Tongue (tissue), 2 donors: ENCODE results near the gene SLCO1C1. TPM values are rescaled to one million over a fixed set of nuclear protein-coding genes. Genes with fewer than 3 reads are reported as not detected.
"Not testable (repeated sequence)": the region's sequence is repeated elsewhere in the genome, so short reads cannot be mapped to it uniquely, and the experiment has no call there.

Experiments used
- DNase-seq: peaks from one replicate; pipeline ENCODE4 v3.0.0-alpha.2; 2015
- total RNA-seq: library from RNA; depleted of rRNA; stranded (reverse); fragments of >200 nt; gene quantifications from one replicate; pipeline ENCODE4 v1.2.3, GENCODE V29; 2014

SLCO1C1 gene
- 4.0 TPM for total RNA-seq

DNA sequence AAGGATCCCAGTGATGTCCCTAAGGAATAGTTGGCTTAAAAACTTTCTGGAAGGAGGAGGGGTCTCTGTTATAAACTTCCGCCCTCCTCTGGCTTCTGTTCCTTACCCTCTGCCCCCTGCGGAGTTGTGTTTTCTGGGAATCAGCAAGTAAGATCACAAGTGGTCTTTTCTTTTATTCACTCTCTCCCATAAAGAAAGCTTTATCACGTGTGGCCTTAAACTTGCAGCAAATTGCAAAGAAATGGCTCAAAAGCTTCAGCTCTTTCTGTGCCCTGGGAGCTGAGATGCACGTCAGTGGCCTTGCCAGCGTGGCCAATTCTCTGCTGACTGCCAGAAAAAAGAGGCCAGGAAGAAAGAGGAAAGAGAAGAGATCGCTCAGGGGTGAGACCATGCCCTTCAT lies at the start of gene SLCO1C1:
Gene SLCO1C1 (plus strand): TSS at position 101 of the 400 bp plus-strand sequence. CDS start 4,245 bp downstream, outside the sequence.
- DNase-seq = no peak

DNA sequence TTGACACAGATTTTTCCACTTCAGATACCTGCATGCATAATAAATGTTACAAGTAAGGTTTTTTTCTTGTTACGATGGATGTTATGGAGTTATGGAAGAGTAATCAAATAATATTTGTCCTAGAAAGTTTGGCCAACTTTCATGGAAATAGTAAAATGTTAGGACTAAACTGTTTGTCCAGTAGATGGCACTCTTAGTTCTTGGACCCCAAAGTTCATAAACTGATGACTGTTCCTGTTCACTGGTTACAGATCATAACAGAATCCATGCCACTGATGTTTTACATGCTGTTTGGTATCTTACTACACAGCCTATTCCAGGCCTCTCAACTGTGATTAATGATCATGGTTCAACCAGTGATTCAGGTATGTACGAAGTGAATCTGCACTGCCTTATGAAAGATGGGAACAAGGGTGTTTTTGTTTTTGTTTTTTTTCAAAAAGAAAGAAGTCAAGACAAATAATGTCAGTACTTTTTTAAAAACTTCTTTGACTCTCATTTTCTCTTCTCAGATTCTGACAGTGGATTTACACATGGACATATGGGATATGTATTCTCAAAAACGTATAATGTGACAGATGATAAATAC lies 48.8 kb upstream of the SLCO1C1 start:
- DNase-seq = peak; percentile 60

DNA sequence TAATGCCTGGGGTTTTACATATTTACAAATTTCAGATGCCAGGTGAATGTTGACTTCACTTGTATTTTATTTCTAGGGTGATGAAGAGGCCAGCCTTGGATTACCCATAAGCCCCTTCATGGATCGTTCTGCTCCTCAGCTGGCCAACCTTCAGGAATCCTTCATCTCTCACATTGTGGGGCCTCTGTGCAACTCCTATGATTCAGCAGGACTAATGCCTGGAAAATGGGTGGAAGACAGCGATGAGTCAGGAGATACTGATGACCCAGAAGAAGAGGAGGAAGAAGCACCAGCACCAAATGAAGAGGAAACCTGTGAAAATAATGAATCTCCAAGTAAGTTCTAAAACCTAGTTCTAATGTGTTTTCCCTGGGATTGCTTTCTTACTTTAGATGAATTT lies 41.3 kb upstream of the SLCO1C1 start:
- no peak for DNase-seq

- peak; percentile 36 for DNase-seq
These were observed 38.5 kb upstream of the SLCO1C1 start for GRCh38 chr12:20656600-20656999.

GRCh38 chr12:20657496-20657895 lies 37.6 kb upstream of the SLCO1C1 start:
- no peak for DNase-seq

GRCh38 chr12:20681334-20681733 lies 13.8 kb upstream of the SLCO1C1 start:
- DNase-seq = no peak

DNA sequence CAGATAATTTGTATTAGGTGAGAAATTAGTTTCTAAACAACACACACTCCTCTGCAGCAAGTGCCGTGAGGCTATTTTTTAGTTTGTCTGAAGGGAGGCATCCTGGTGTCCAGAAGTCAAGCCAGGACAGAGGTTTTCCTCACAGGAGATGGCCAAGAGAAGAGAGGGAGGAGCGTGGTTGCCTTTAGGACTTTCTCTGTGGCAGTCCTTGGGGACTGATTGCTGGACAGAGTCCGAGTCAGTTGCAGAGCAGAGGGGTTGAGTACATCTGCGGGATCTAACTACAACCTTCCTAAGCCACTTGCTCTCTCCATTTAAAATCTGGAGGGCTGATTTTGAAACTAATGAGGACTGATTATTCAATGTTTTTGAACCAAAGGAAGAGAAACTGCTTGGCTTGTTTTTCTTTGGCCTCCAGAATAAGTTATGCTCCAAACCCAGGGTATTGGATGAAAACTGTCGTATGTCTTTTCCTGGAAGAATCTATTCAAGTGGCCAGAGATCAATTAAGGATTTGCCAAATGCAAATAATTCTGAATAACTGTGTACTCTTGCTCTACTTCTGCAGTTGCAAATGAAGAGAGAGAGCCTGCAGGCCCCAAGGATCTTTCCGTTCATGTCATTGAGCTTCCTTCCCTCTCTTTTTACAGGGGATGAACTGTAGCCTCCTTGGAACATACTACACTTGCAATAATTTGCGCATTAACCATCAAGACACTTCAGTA lies 1.2 kb downstream of the SLCO1C1 start:
- DNase-seq = no peak

- no peak for DNase-seq
These were observed 6.0 kb downstream of the SLCO1C1 start for GRCh38 chr12:20701106-20701505.

DNA sequence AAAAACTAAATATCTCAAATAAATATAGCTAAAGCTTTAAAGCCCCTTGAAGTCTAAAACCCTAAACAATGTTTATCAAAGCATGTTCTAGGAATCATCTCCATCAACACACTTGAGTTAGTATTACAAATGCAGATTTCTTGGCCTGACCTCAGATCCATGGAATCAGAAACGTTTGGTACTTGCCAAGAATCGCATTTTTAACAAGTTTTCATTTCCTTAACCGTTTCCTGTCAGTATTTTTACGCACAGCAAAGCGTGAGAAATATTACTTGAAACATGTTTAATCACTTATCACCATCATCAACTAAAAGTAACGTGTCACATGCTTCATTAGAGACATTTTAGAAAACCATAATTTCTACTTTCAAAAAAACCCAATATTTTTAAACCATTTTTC lies 9.7 kb downstream of the SLCO1C1 start:
- DNase-seq = peak; percentile 45

- no peak for DNase-seq
These were observed 16.7 kb downstream of the SLCO1C1 start for GRCh38 chr12:20711846-20712245.

DNA sequence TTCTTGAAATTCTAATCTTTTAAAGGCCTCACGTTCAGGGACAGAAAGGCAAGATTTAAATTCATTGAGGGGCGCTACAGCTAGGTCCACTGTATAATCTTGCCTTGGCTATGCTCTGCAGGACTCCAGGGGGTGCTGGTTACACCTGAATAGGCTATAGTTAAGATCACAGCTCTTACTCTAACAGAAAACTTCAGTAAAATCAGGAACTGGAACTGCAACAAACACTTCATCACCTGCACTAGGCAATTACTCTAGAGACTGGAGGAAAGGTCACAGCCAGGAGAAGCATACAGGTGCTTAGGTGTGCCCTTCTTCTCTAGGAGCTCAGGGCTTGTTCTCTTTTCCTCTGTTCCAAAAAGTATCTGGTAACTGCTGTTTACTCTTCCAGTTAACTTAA lies 20.9 kb downstream of the SLCO1C1 start:
- DNase-seq = no peak

- DNase-seq = no peak
These were observed 21.9 kb downstream of the SLCO1C1 start for GRCh38 chr12:20716985-20717384.

- no peak for DNase-seq
These were observed 23.2 kb downstream of the SLCO1C1 start for GRCh38 chr12:20718294-20718693.

DNA sequence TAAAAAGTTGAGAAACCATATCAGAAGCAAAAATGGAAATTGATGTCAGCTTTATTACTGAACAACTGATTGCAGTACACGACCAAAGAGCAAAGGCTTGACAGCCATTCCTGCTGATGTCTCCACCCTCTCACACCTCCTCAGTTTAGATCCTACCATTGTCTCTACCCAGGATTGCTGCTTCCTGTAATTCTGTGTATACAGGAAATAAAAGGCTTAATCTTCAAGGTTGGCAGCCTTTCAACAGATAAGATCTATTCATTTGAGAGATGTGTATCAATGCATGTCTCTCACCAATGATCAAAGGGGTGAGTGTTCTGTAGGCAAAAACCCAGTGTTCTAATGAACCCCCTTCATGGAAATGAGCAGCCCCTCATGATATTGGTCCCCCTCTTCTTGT lies 27.0 kb downstream of the SLCO1C1 start:
- no peak for DNase-seq

- no peak for DNase-seq
These were observed 36.1 kb downstream of the SLCO1C1 start for GRCh38 chr12:20731274-20731673.

- no peak for DNase-seq
These were observed 45.8 kb downstream of the SLCO1C1 start for GRCh38 chr12:20740972-20741371.

DNA sequence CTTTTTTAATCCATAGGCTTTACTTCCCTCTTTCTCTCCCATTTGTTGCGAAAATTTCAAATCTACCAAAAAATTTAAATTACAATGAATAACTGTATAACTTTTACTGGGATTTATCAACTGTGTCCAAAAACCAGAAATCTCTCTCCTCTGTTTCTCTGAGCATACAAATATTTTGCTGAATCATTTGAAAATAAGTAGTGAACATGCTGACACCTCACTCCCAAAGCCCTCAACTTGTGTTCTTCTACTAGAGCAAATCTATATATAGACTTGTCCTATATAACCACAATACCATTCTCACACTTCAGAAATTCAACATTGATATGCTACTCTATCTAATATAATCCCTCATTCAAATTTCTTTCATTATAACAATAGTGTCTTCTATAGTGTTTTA lies 53.1 kb downstream of the SLCO1C1 start:
- no peak for DNase-seq

- DNase-seq = no peak
These were observed 55.9 kb downstream of the SLCO1C1 start for GRCh38 chr12:20751046-20751445.

DNA sequence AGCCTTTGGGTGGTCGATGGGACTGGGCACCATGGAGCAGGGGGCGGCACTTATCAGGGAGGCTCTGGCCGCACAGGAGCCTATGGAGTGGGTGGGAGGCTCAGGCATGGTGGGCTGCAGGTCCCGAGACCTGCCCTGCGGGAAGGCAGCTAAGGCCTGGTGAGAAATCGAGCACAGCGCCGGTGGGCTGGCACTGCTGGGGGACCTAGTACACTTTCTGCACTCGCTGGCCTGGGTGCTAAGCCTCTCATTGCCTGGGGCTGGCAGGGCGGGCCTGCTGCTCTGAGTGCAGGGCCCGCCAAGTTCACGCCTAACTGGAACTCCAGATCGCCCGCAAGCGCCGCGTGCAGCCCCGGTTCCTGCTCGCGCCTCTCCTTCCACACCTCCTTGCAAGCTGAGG lies 82.3 kb downstream of the SLCO1C1 start:
- DNase-seq = no peak

GRCh38 chr12:20778969-20779368 lies 83.8 kb downstream of the SLCO1C1 start:
- no peak for DNase-seq

GRCh38 chr12:20779971-20780370 lies 84.8 kb downstream of the SLCO1C1 start:
- DNase-seq = not testable (repeated sequence)

- not testable (repeated sequence) for DNase-seq
These were observed 88.7 kb downstream of the SLCO1C1 start for GRCh38 chr12:20783796-20784357.

- DNase-seq = no peak
These were observed 97.8 kb downstream of the SLCO1C1 start for GRCh38 chr12:20792971-20793370.

DNA sequence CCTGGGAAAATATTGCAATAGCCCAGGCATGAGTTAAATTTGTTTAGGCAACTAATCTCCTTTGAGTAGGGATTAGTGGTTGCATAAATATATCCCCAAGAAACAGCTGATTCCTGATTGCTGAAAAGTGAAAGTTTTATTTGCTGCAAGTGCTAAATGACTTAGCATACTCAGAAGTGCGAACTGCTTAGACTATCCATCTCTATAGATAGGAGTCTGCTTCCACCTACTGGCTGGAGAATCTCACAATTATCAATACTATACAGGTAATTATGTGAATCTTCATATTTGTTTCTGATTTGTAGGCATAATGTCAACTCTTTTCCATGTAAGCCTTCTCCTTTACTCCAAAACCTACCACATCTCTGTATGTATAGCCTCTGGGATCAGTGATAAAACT lies 103.4 kb downstream of the SLCO1C1 start:
- DNase-seq = peak; percentile 64
